Vagina (tissue), 2 donors: ENCODE results near the gene PTPRM.

Source experiments
- POLR2A ChIP-seq, 2 donors: fragments of 450-650 bp; IDR thresholded peaks; one replicate each; pipeline ENCODE4 v1.6.1; 2017; ENCODE audit warnings: antibody characterized with exemption in 2 of 2, mild to moderate bottlenecking in 2 of 2, moderate library complexity in 2 of 2
- POLR2AphosphoS5 ChIP-seq, 2 donors: sonication (generic); formaldehyde crosslinking; IDR thresholded peaks; one replicate each; pipeline ENCODE4 v1.9.0; 2017; ENCODE audit warnings: antibody characterized with exemption in 2 of 2, mild to moderate bottlenecking in 2 of 2, low read depth in 1 of 2; ENCODE audit not compliant: insufficient read depth in 1 of 2
- TF ChIP-seq, protein P1 (sequence below), 3 experiments: fragments of 450-650 bp in 2 of 3; fragments of 200-600 bp in 1 of 3; sonication (generic) in 1 of 3; IDR thresholded peaks; one replicate each; pipeline ENCODE4 v1.5.1; 2017 to 2019; ENCODE audit warnings: antibody characterized with exemption in 3 of 3, mild to moderate bottlenecking in 2 of 3, moderate library complexity in 2 of 3

DNA sequence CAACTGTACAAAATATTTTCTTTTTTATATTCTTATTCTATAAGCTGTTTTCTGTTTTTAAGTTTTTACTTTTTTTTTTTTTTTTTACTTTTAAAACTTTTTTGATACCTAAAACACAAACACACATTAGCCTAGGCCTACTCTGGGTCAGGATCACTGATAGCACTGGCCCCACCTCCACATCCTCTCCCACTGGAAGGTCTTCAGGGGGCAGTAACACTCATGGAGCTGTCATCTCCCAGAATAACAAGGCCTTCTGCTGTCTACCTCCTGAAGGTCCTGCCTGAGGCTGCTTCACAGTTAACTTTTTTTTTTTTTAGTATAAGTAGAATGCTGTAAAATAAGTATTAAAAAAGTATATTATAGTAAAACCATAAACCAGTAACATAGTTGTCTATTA, 415.1 kb downstream of the PTPRM start:
- TF ChIP-seq, protein P1, sequence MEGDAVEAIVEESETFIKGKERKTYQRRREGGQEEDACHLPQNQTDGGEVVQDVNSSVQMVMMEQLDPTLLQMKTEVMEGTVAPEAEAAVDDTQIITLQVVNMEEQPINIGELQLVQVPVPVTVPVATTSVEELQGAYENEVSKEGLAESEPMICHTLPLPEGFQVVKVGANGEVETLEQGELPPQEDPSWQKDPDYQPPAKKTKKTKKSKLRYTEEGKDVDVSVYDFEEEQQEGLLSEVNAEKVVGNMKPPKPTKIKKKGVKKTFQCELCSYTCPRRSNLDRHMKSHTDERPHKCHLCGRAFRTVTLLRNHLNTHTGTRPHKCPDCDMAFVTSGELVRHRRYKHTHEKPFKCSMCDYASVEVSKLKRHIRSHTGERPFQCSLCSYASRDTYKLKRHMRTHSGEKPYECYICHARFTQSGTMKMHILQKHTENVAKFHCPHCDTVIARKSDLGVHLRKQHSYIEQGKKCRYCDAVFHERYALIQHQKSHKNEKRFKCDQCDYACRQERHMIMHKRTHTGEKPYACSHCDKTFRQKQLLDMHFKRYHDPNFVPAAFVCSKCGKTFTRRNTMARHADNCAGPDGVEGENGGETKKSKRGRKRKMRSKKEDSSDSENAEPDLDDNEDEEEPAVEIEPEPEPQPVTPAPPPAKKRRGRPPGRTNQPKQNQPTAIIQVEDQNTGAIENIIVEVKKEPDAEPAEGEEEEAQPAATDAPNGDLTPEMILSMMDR (IDR thresholded peaks at IDR 0.05) = no peak
- TF ChIP-seq POLR2AphosphoS5 (IDR thresholded peaks at IDR 0.05; ENCODE audit: insufficient read depth in 1 of 2, low read depth in 1 of 2) = no peak
- TF ChIP-seq POLR2A (IDR thresholded peaks at IDR 0.05) = no peak
